ENCODE data around the gene BRI3BP.
"Not testable (repeated sequence)": the region's sequence is repeated elsewhere in the genome, so short reads cannot be mapped to it uniquely, and the experiment has no call there.

Gene BRI3BP

GRCh38 chr12:125057708-125058107 is 64.3 kb downstream of the BRI3BP start:
- Histone ChIP-seq H3K4me3 (ENCODE audit: insufficient read depth in 1 of 2, low read depth in 1 of 2, low read length in 2 of 2) (no peak overlapping the region), H3K36me3 (ENCODE audit: control insufficient read depth in 1 of 2, insufficient read depth in 2 of 2, low read depth in 1 of 2, low read length in 2 of 2) (no peaks in the 10 kb centered on the region), H3K27ac (ENCODE audit: low read length, poor library complexity, severe bottlenecking) (no peak overlapping the region), H2AFZ (ENCODE audit: low read depth, low read length) (no peak overlapping the region), H2BK5ac (ENCODE audit: low read depth, low read length, poor library complexity, severe bottlenecking) (no peak overlapping the region), H3K18ac (ENCODE audit: low read depth in 1 of 2, low read length in 2 of 2) (no peak overlapping the region), H2AK5ac (ENCODE audit: low read length, severe bottlenecking) (no peak overlapping the region), H3K14ac (ENCODE audit: low read length in 2 of 2) (no peak overlapping the region), H2BK12ac (ENCODE audit: low read length in 2 of 2) (no peak overlapping the region), H4K8ac (ENCODE audit: low read length) (no peak overlapping the region), H3K23ac (ENCODE audit: low read length in 2 of 2) (no peak overlapping the region), H3K4ac (ENCODE audit: low read depth in 1 of 2, low read length in 2 of 2) (no peak overlapping the region), H3K9ac (ENCODE audit: low read length) (no peak overlapping the region), H3K4me2 (ENCODE audit: low read length, poor library complexity, severe bottlenecking) (no peak overlapping the region), H4K91ac (ENCODE audit: low read length) (no peak overlapping the region), H3K27me3 (ENCODE audit: control insufficient read depth in 1 of 2, insufficient read depth in 1 of 2, low read length in 2 of 2) (no peaks in the 10 kb centered on the region), H3K4me1 (ENCODE audit: control insufficient read depth, insufficient read depth, low read depth, low read length) (peaks cover 4% of the 10 kb centered on the region), H2BK15ac (ENCODE audit: low read depth, poor library complexity, severe bottlenecking) (no peak overlapping the region), H3K79me1 (replicated peaks; ENCODE audit: low read length, poor library complexity, severe bottlenecking) (no peaks in the 10 kb centered on the region), H2BK120ac (ENCODE audit: low read depth, low read length) (no peak overlapping the region), H3K9me3 (ENCODE audit: control insufficient read depth, low read length) (no peaks in the 10 kb centered on the region)
- 92% methylated on average over 5 of the region's 5 CpGs for WGBS
- no peak for DNase-seq

GRCh38 chr12:125061229-125061628 is 67.8 kb downstream of the BRI3BP start:
- no peak for DNase-seq
- Histone ChIP-seq H4K91ac (ENCODE audit: low read length) (no peak overlapping the region), H3K36me3 (ENCODE audit: control insufficient read depth in 1 of 2, insufficient read depth in 2 of 2, low read depth in 1 of 2, low read length in 2 of 2) (no peaks in the 10 kb centered on the region), H2BK15ac (ENCODE audit: low read depth, poor library complexity, severe bottlenecking) (no peak overlapping the region), H3K4me1 (ENCODE audit: control insufficient read depth, insufficient read depth, low read depth, low read length) (peaks cover 12% of the 10 kb centered on the region), H3K4me2 (ENCODE audit: low read length, poor library complexity, severe bottlenecking) (no peak overlapping the region), H3K4ac (ENCODE audit: low read depth in 1 of 2, low read length in 2 of 2) (no peak overlapping the region), H3K18ac (ENCODE audit: low read depth in 1 of 2, low read length in 2 of 2) (no peak overlapping the region), H3K27ac (ENCODE audit: low read length, poor library complexity, severe bottlenecking) (no peak overlapping the region), H2BK120ac (ENCODE audit: low read depth, low read length) (no peak overlapping the region), H2AFZ (ENCODE audit: low read depth, low read length) (no peak overlapping the region), H3K27me3 (ENCODE audit: control insufficient read depth in 1 of 2, insufficient read depth in 1 of 2, low read length in 2 of 2) (peaks cover 0 to 4% of the 10 kb centered on the region in 2 experiments), H3K23ac (ENCODE audit: low read length in 2 of 2) (no peak overlapping the region), H3K9ac (ENCODE audit: low read length) (no peak overlapping the region), H2BK12ac (ENCODE audit: low read length in 2 of 2) (no peak overlapping the region), H3K9me3 (ENCODE audit: control insufficient read depth, low read length) (no peaks in the 10 kb centered on the region), H4K8ac (ENCODE audit: low read length) (no peak overlapping the region), H2BK5ac (ENCODE audit: low read depth, low read length, poor library complexity, severe bottlenecking) (no peak overlapping the region), H3K14ac (ENCODE audit: low read length in 2 of 2) (no peak overlapping the region), H3K4me3 (ENCODE audit: insufficient read depth in 1 of 2, low read depth in 1 of 2, low read length in 2 of 2) (no peak overlapping the region), H3K79me1 (replicated peaks; ENCODE audit: low read length, poor library complexity, severe bottlenecking) (peaks cover 5% of the 10 kb centered on the region), H2AK5ac (ENCODE audit: low read length, severe bottlenecking) (no peak overlapping the region)
- no CpG with 5 or more reads among the region's 3 CpGs for WGBS

DNA sequence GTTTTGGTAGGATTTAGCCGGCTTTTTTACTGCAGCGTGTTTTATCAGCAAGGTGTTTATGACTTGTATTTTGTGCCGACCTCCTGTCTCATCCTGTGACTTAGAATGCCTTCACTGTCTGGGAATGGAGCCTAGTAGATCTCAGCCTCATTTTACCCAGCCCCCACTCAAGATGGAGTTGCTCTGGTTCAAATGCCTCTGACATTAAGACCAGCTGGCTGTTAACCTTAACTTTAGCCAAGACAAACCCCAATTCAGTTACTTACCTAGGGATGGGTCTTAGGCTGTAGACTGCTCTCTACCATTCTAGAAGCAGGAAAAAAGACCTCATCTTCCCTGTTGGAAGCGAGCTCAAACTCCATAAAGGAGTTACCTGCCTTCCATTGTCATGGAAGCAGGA is 70.1 kb downstream of the BRI3BP start:
- not testable (repeated sequence) for H3K36me3 ChIP-seq (ENCODE audit: control insufficient read depth in 1 of 2, insufficient read depth in 2 of 2, low read depth in 1 of 2, low read length in 2 of 2); H3K9ac ChIP-seq (ENCODE audit: low read length); H3K23ac ChIP-seq (ENCODE audit: low read length in 2 of 2); H3K4me3 ChIP-seq (ENCODE audit: insufficient read depth in 1 of 2, low read depth in 1 of 2, low read length in 2 of 2); H4K8ac ChIP-seq (ENCODE audit: low read length); DNase-seq; H2BK120ac ChIP-seq (ENCODE audit: low read depth, low read length); H3K27ac ChIP-seq (ENCODE audit: low read length, poor library complexity, severe bottlenecking); H4K91ac ChIP-seq (ENCODE audit: low read length); H2BK12ac ChIP-seq (ENCODE audit: low read length in 2 of 2); H2BK15ac ChIP-seq (ENCODE audit: low read depth, poor library complexity, severe bottlenecking); H3K14ac ChIP-seq (ENCODE audit: low read length in 2 of 2); H3K18ac ChIP-seq (ENCODE audit: low read depth in 1 of 2, low read length in 2 of 2); H2BK5ac ChIP-seq (ENCODE audit: low read depth, low read length, poor library complexity, severe bottlenecking); H3K4ac ChIP-seq (ENCODE audit: low read depth in 1 of 2, low read length in 2 of 2); H3K4me2 ChIP-seq (ENCODE audit: low read length, poor library complexity, severe bottlenecking); H3K27me3 ChIP-seq (ENCODE audit: control insufficient read depth in 1 of 2, insufficient read depth in 1 of 2, low read length in 2 of 2); H2AFZ ChIP-seq (ENCODE audit: low read depth, low read length); H2AK5ac ChIP-seq (ENCODE audit: low read length, severe bottlenecking); H3K9me3 ChIP-seq (ENCODE audit: control insufficient read depth, low read length)
- Histone ChIP-seq H3K79me1 (replicated peaks; ENCODE audit: low read length, poor library complexity, severe bottlenecking) (peaks cover 13% of the 10 kb centered on the region), H3K4me1 (ENCODE audit: control insufficient read depth, insufficient read depth, low read depth, low read length) (peaks cover 20% of the 10 kb centered on the region)
- 95% methylated on average over 4 of the region's 4 CpGs for WGBS

GRCh38 chr12:125064492-125064891 is 71.0 kb downstream of the BRI3BP start:
- Histone ChIP-seq H4K91ac (ENCODE audit: low read length) (no peak overlapping the region), H2BK5ac (ENCODE audit: low read depth, low read length, poor library complexity, severe bottlenecking) (no peak overlapping the region), H2BK12ac (ENCODE audit: low read length in 2 of 2) (no peak overlapping the region), H3K79me1 (replicated peaks; ENCODE audit: low read length, poor library complexity, severe bottlenecking) (peaks cover 18% of the 10 kb centered on the region), H3K27me3 (ENCODE audit: control insufficient read depth in 1 of 2, insufficient read depth in 1 of 2, low read length in 2 of 2) (peaks cover 0 to 4% of the 10 kb centered on the region in 2 experiments), H3K14ac (ENCODE audit: low read length in 2 of 2) (no peak overlapping the region), H3K27ac (ENCODE audit: low read length, poor library complexity, severe bottlenecking) (no peak overlapping the region), H3K18ac (ENCODE audit: low read depth in 1 of 2, low read length in 2 of 2) (no peak overlapping the region), H3K4me2 (ENCODE audit: low read length, poor library complexity, severe bottlenecking) (peak overlapping the region; percentile 16), H2BK15ac (ENCODE audit: low read depth, poor library complexity, severe bottlenecking) (no peak overlapping the region), H2AK5ac (ENCODE audit: low read length, severe bottlenecking) (no peak overlapping the region), H4K8ac (ENCODE audit: low read length) (no peak overlapping the region), H2AFZ (ENCODE audit: low read depth, low read length) (no peak overlapping the region), H3K4me1 (ENCODE audit: control insufficient read depth, insufficient read depth, low read depth, low read length) (peaks cover 25% of the 10 kb centered on the region), H3K23ac (ENCODE audit: low read length in 2 of 2) (no peak overlapping the region), H3K4me3 (ENCODE audit: insufficient read depth in 1 of 2, low read depth in 1 of 2, low read length in 2 of 2) (peak overlapping the region in 1 of 2 experiments; percentile 93), H3K4ac (ENCODE audit: low read depth in 1 of 2, low read length in 2 of 2) (no peak overlapping the region), H2BK120ac (ENCODE audit: low read depth, low read length) (no peak overlapping the region), H3K9ac (ENCODE audit: low read length) (peak overlapping the region; percentile 68), H3K36me3 (ENCODE audit: control insufficient read depth in 1 of 2, insufficient read depth in 2 of 2, low read depth in 1 of 2, low read length in 2 of 2) (peaks cover 3 to 12% of the 10 kb centered on the region in 2 experiments), H3K9me3 (ENCODE audit: control insufficient read depth, low read length) (no peaks in the 10 kb centered on the region)
- 49% methylated on average over 5 of the region's 5 CpGs for WGBS
- DNase-seq: no peak
